ENCODE measurements around the gene TACR3. TPM values are rescaled to one million over a fixed set of nuclear protein-coding genes. Genes with fewer than 3 reads are reported as not detected.
A peak's percentile ranks its signal among the peaks of the same experiment; 100 is the strongest.
"Not testable (repeated sequence)": the region's sequence is repeated elsewhere in the genome, so short reads cannot be mapped to it uniquely, and the experiment has no call there.

The TACR3 gene
- total RNA-seq, 4 donors from 2014 or later, result under 0.01 TPM; not detected in 3

DNA sequence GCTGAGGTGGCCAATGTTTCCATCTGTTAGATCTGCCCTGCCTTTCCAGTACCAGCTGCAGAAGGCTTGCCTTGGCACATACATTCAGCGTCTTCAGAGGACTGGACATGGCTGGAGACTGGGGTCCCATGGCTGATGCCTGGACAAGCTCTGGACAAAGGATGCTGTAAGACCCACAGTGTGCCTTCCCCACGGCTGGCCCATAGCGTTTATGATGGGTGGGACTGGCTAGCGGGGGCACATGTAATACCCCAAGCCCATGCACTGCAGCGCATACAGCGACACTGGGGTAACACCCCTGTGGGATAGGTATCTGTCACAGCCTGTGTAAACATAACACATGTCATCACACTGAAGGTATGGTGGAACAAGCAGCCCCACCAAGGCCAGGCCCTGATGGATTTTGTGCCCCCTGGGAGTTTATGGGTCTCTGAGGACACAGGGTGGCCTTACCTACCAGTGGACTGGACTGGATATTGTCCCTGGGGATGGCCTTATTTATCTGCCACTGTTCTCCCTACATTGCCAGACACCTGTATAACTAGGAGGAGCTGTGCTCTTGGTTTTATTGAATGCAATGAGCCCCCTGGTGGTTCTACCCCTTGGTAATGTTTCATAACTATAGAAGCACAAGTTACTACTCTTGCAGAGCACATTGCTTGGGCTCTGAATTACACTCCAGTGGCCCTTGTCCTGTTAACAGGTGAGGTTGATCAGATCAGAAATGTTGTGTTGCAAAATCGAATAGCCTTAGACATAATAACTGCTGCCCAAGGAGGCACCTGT is 34.3 kb upstream of the TACR3 start:
- no peak for TF ChIP-seq POLR2AphosphoS5 (IDR thresholded peaks at IDR 0.05)
- TF ChIP-seq EP300 (IDR thresholded peaks at IDR 0.05), result no peak
- TF ChIP-seq POLR2A (IDR thresholded peaks at IDR 0.05; ENCODE audit: low read depth), result no peak
- TF ChIP-seq, protein P1, sequence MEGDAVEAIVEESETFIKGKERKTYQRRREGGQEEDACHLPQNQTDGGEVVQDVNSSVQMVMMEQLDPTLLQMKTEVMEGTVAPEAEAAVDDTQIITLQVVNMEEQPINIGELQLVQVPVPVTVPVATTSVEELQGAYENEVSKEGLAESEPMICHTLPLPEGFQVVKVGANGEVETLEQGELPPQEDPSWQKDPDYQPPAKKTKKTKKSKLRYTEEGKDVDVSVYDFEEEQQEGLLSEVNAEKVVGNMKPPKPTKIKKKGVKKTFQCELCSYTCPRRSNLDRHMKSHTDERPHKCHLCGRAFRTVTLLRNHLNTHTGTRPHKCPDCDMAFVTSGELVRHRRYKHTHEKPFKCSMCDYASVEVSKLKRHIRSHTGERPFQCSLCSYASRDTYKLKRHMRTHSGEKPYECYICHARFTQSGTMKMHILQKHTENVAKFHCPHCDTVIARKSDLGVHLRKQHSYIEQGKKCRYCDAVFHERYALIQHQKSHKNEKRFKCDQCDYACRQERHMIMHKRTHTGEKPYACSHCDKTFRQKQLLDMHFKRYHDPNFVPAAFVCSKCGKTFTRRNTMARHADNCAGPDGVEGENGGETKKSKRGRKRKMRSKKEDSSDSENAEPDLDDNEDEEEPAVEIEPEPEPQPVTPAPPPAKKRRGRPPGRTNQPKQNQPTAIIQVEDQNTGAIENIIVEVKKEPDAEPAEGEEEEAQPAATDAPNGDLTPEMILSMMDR (IDR thresholded peaks at IDR 0.05), result no peak
- H3K4me1 ChIP-seq, result no peaks in the 10 kb centered on the region
- H3K27ac ChIP-seq (replicated peaks in 1 of 4), result no peak overlapping the region
- H3K4me3 ChIP-seq, result no peak overlapping the region
- no peaks in the 10 kb centered on the region for H3K27me3 ChIP-seq
- intact Hi-C loops (cut with DNase I), result no loop called here
- DNase-seq (ENCODE audit: extremely low spot score), result no peak
- H3K36me3 ChIP-seq, result no peaks in the 10 kb centered on the region
- 86% methylated on average over 6 of the region's 7 CpGs for WGBS
- H3K9me3 ChIP-seq, result no peaks in the 10 kb centered on the region

DNA sequence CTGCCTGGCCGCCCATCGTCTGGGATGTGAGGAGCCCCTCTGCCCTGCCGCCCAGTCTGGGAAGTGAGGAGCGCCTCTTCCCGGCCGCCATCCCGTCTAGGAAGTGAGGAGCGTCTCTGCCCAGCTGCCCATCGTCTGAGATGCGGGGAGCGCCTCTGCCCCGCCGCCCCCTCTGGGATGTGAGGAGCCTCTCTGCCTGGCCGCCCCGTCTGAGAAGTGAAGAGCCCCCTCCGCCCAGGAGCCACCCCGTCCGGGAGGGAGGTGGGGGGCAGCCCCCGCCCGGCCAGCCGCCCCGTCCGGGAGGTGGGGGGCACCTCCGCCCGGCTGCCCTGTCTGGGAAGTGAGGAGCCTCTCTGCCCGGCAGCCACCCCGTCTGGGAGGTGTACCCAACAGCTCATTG is 3.4 kb upstream of the TACR3 start:
- 90% methylated on average over 14 of the region's 27 CpGs for WGBS
- H3K4me3 ChIP-seq; intact Hi-C loops (cut with DNase I); H3K9me3 ChIP-seq; H3K36me3 ChIP-seq; H3K27ac ChIP-seq (replicated peaks in 1 of 4); DNase-seq (ENCODE audit: extremely low spot score): not testable (repeated sequence)
- peaks cover 0 to 17% (median 13%) of the 10 kb centered on the region in 4 donors for H3K4me1 ChIP-seq
- H3K27me3 ChIP-seq, result peaks cover 0 to 27% (median 0%) of the 10 kb centered on the region in 4 donors

DNA sequence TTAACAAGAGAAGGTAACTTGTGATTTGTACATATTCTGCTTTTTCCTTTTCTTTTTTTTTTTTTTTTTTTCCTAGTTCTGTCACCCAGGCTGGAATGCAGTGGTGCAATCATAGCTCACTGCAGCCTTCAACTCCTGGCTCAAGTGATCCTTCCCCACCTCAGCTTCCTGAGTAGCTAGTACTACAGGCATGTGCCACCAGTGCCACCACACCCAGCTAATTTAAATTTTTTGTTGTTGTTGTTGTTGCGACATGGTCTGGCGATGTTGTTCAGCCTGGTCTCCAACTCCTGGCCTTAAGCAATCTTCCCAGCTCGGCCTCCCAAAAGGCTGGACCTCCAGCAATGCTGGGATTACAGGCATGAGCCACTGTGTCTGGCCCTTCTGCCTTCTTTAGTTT is 1.5 kb upstream of the TACR3 start:
- Histone ChIP-seq H3K36me3 (no peaks in the 10 kb centered on the region), H3K4me1 (peaks cover 0 to 17% (median 13%) of the 10 kb centered on the region in 4 donors), H3K27ac (replicated peaks in 1 of 4) (no peak overlapping the region), H3K27me3 (peaks cover 0 to 27% (median 0%) of the 10 kb centered on the region in 4 donors), H3K9me3 (no peaks in the 10 kb centered on the region), H3K4me3 (no peak overlapping the region)
- TF ChIP-seq POLR2A (IDR thresholded peaks at IDR 0.05; ENCODE audit: low read depth) (no peak), EP300 (IDR thresholded peaks at IDR 0.05) (no peak), POLR2AphosphoS5 (IDR thresholded peaks at IDR 0.05) (no peak)
- TF ChIP-seq, protein P1 (IDR thresholded peaks at IDR 0.05), result no peak
- no peak for DNase-seq (ENCODE audit: extremely low spot score)
- WGBS, result 81% methylated on average over 3 of the region's 3 CpGs
- intact Hi-C loops (cut with DNase I), result no loop called here

DNA sequence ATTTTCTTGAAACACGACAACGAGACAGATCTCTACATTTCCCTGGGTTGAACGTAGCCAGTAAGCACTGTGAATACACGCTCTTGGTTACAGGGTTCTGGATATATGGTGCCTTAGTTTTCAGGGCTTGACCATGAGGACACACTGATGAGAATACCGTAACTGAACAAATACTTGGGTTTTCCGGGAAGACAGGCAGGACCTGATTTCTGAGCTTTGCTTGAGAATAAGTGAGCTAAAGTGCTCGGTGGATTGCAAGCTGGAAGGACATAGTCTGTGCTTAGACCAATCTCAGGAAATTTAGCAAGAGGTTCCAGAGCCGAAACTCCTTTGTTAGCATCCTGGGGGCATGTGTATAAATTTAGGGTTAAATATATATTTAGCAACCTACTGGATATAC is 876 bp upstream of the TACR3 start:
- Histone ChIP-seq H3K4me1 (peaks cover 0 to 17% (median 13%) of the 10 kb centered on the region in 4 donors), H3K27ac (replicated peaks in 1 of 4) (no peak overlapping the region), H3K4me3 (no peak overlapping the region), H3K36me3 (no peaks in the 10 kb centered on the region), H3K9me3 (no peaks in the 10 kb centered on the region), H3K27me3 (peaks cover 0 to 27% (median 0%) of the 10 kb centered on the region in 4 donors)
- TF ChIP-seq EP300 (IDR thresholded peaks at IDR 0.05) (no peak), POLR2A (IDR thresholded peaks at IDR 0.05; ENCODE audit: low read depth) (no peak), POLR2AphosphoS5 (IDR thresholded peaks at IDR 0.05) (no peak)
- TF ChIP-seq, protein P1 (IDR thresholded peaks at IDR 0.05), result no peak
- 62% methylated on average over 8 of the region's 8 CpGs for WGBS
- intact Hi-C loops (cut with DNase I), result no loop called here
- DNase-seq (ENCODE audit: extremely low spot score), result no peak

DNA sequence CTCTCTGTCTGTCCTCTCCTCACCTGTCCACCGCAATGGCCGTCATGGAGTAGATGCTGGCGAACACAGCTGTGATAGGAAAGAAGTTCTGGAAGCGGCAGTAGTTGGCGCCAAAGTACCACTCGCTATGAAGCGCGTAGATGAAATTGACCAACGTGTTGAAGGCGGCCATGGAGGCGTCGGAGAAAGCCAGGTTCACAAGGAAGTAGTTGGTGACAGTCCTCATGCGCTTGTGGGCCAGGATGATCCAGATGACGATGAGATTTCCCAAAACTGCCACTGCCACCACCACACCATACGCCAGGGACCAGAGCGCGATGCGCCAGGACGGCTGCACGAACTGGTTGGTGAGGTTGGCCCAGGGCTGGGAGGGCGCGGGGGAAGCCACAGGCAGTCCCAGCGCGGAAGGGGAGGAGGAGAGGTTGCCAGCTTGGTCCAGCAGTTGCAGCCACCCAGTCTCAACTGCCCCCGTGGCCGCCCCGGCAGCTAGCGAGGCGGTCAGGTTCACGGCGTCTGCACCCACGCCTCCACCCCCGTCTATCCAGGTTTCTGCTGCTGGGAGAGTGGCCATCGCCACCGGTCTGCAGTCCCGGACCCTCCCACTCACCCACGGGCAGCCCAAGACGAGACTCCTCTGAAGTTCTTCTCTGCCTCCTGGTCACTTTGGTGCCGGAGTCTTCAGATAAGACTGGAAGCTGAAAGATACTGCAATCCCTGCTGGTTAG is 518 bp downstream of the TACR3 start:
- peak overlapping the region; percentile 23 to 35 (median 29) for H3K4me3 ChIP-seq
- H3K9me3 ChIP-seq, result no peaks in the 10 kb centered on the region
- peaks cover 0 to 17% (median 13%) of the 10 kb centered on the region in 4 donors for H3K4me1 ChIP-seq
- WGBS, result 8% methylated on average over 12 of the region's 39 CpGs
- intact Hi-C loops (cut with DNase I), result no loop called here
- no peak for DNase-seq (ENCODE audit: extremely low spot score)
- TF ChIP-seq POLR2A (IDR thresholded peaks at IDR 0.05; ENCODE audit: low read depth) (no peak), EP300 (IDR thresholded peaks at IDR 0.05) (no peak), POLR2AphosphoS5 (IDR thresholded peaks at IDR 0.05) (no peak)
- TF ChIP-seq, protein P1 (IDR thresholded peaks at IDR 0.05), result no peak
- no peaks in the 10 kb centered on the region for H3K36me3 ChIP-seq
- H3K27me3 ChIP-seq, result peaks cover 0 to 27% (median 0%) of the 10 kb centered on the region in 4 donors
- no peak overlapping the region for H3K27ac ChIP-seq (replicated peaks in 1 of 4)

Measured in esophagus muscularis mucosa (tissue), 4 donors.